HepG2 (cell line): ENCODE measurements around the gene MPC1. TPM values are rescaled to one million over a fixed set of nuclear protein-coding genes. Genes with fewer than 3 reads are reported as not detected.

Experiments
- ASH2L ChIP-seq: fragments of 300-600, 200-600 bp; sonication (generic); IDR thresholded peaks from 2 replicates; pipeline ENCODE4 v1.7.0; 2017; ENCODE audit warnings: low read depth, mild to moderate bottlenecking, moderate library complexity, mixed read lengths, low read length; ENCODE audit not compliant: insufficient read length
- ATF7 ChIP-seq, 2 experiments: fragments of 450-650 bp in 1 of 2; sonication (generic) in 1 of 2; formaldehyde crosslinking in 1 of 2; IDR thresholded peaks; 2 replicates each; pipeline versions ENCODE4 v1.4.0 to v1.6.1; 2016 to 2020; ENCODE audit warnings: antibody characterized with exemption in 1 of 2, mild to moderate bottlenecking in 1 of 2, missing genetic modification reagents in 1 of 2
- FOSL2 ChIP-seq: sonication (generic); formaldehyde crosslinking; IDR thresholded peaks from 2 replicates; pipeline ENCODE4 v1.4.0; 2020; ENCODE audit warnings: missing genetic modification reagents
- GABPA ChIP-seq, 2 experiments: IDR thresholded peaks; 2 replicates each; pipeline ENCODE4 v1.6.1; 2011 to 2016; ENCODE audit warnings: low read depth in 2 of 2, low read length in 1 of 2, missing biosample characterization in 1 of 2, missing genetic modification characterization in 1 of 2
- ISL2 ChIP-seq: sonication (generic); formaldehyde crosslinking; IDR thresholded peaks from 2 replicates; pipeline ENCODE4 v1.5.0; 2020; ENCODE audit warnings: missing genetic modification reagents
- KDM5A ChIP-seq: fragments of 200-600 bp; sonication (generic); IDR thresholded peaks from 2 replicates; pipeline ENCODE4 v1.7.0; 2018; ENCODE audit warnings: antibody characterized with exemption, mild to moderate bottlenecking, low read length, borderline replicate concordance
- KLF11 ChIP-seq: IDR thresholded peaks from 2 replicates; pipeline ENCODE4 v1.6.1; 2016; ENCODE audit warnings: missing compliant biosample characterization
- MIER3 ChIP-seq: IDR thresholded peaks from 2 replicates; pipeline ENCODE4 v1.6.1; 2016; ENCODE audit warnings: missing compliant biosample characterization, borderline replicate concordance
- MYNN ChIP-seq: sonication (generic); formaldehyde crosslinking; IDR thresholded peaks from 2 replicates; pipeline ENCODE4 v1.4.0; 2020; ENCODE audit warnings: mild to moderate bottlenecking, low read depth, missing genetic modification reagents
- PHF21A ChIP-seq: sonication (generic); formaldehyde crosslinking; IDR thresholded peaks from 2 replicates; pipeline ENCODE4 v1.5.0; 2020; ENCODE audit warnings: mild to moderate bottlenecking, missing genetic modification reagents
- PITX1 ChIP-seq: sonication (generic); formaldehyde crosslinking; IDR thresholded peaks from 2 replicates; pipeline ENCODE4 v1.5.1; 2020; ENCODE audit warnings: mild to moderate bottlenecking, missing genetic modification reagents
- RCOR2 ChIP-seq: IDR thresholded peaks from 2 replicates; pipeline ENCODE4 v1.6.1; 2016; ENCODE audit warnings: missing biosample characterization, missing genetic modification reagents
- REXO4 ChIP-seq: sonication (generic); formaldehyde crosslinking; IDR thresholded peaks from 2 replicates; pipeline ENCODE4 v1.8.0; 2022; ENCODE audit warnings: missing genetic modification reagents, mild to moderate bottlenecking, borderline replicate concordance
- SMAD3 ChIP-seq: sonication (generic); formaldehyde crosslinking; IDR thresholded peaks from 2 replicates; pipeline ENCODE4 v1.4.0; 2020; ENCODE audit warnings: missing genetic modification reagents
- SOX13 ChIP-seq, 3 experiments: fragments of 450-650 bp in 1 of 3; sonication (generic) in 1 of 3; formaldehyde crosslinking in 1 of 3; IDR thresholded peaks in 2 of 3; conservative IDR thresholded peaks in 1 of 3; 2 replicates each; pipeline versions ENCODE4 v1.5.0 to v1.6.1; 2016 to 2020; ENCODE audit warnings: antibody characterized with exemption in 1 of 3, mild to moderate bottlenecking in 1 of 3, missing compliant biosample characterization in 1 of 3, missing genetic modification reagents in 1 of 3, moderate library complexity in 1 of 3
- STAT5B ChIP-seq: sonication (generic); formaldehyde crosslinking; IDR thresholded peaks from 2 replicates; pipeline ENCODE4 v1.4.0; 2020; ENCODE audit warnings: missing genetic modification reagents
- TBX2 ChIP-seq: sonication (generic); formaldehyde crosslinking; IDR thresholded peaks from 2 replicates; pipeline ENCODE4 v1.5.0; 2020; ENCODE audit warnings: missing genetic modification reagents, mild to moderate bottlenecking, borderline replicate concordance
- THAP11 ChIP-seq: IDR thresholded peaks from 2 replicates; pipeline ENCODE4 v1.6.1; 2016; ENCODE audit warnings: missing biosample characterization, missing genetic modification reagents
- ZFP82 ChIP-seq: sonication (generic); formaldehyde crosslinking; IDR thresholded peaks from 2 replicates; pipeline ENCODE4 v1.5.1; 2020; ENCODE audit warnings: mild to moderate bottlenecking, missing genetic modification reagents, borderline replicate concordance
- ZNF207 ChIP-seq: fragments of 450-650 bp; IDR thresholded peaks from 2 replicates; pipeline ENCODE4 v1.6.1; 2016; ENCODE audit warnings: antibody characterized with exemption, borderline replicate concordance
- ZNF407 ChIP-seq: sonication (generic); formaldehyde crosslinking; IDR thresholded peaks from one replicate; pipeline ENCODE4 v1.5.1; 2020; ENCODE audit warnings: mild to moderate bottlenecking, missing genetic modification reagents; ENCODE audit errors: not compliant biosample characterization
- ZNF543 ChIP-seq: sonication (generic); formaldehyde crosslinking; IDR thresholded peaks from 2 replicates; pipeline ENCODE4 v1.4.0; 2020; ENCODE audit warnings: mild to moderate bottlenecking, missing genetic modification reagents
- ZNF83 ChIP-seq: sonication (generic); formaldehyde crosslinking; IDR thresholded peaks from 2 replicates; pipeline ENCODE4 v1.4.0; 2020; ENCODE audit warnings: missing genetic modification reagents, mild to moderate bottlenecking, borderline replicate concordance
- polyA plus RNA-seq, 8 experiments: library from polyadenylated mRNA; depleted of rRNA in 3 of 8; stranded (reverse) in 7 of 8; unstranded in 1 of 8; fragments of >200 nt; fragmentation: Illumina TruSeq in 4 of 8; extraction: Trizol in 4 of 8; gene quantifications; 2 replicates each; pipeline versions ENCODE4 v1.2.1 to v1.2.3, GENCODE V29; 2011 to 2016; ENCODE audit warnings: low read depth in 4 of 8, missing spikeins in 1 of 8, mixed read lengths in 1 of 8; ENCODE audit not compliant: insufficient read depth in 1 of 8
- total RNA-seq, 5 experiments: library from RNA; depleted of rRNA; stranded (reverse); fragments of >200 nt; fragmentation: Illumina TruSeq; extraction: Trizol; gene quantifications; 2 replicates each; pipeline ENCODE4 v1.2.3, GENCODE V29; 2016; ENCODE audit warnings: low read depth in 1 of 5

The MPC1 gene
- total and polyA plus RNA-seq, 2 of the 13 experiments (the other 11 are each of a cell fraction or from before 2014, with no cell fraction given): 189 to 214 TPM

- TF ChIP-seq ZNF207 (no peak), GABPA (IDR thresholded peaks at IDR 0.05; ENCODE audit: low read depth, low read length) (no peak), GABPA (CRISPR knock-in tag; IDR thresholded peaks at IDR 0.05; ENCODE audit: low read depth) (peak; percentile 43; the same call in 1 of the 2 replicates), PHF21A (CRISPR knock-in tag) (peak; percentile 49), ASH2L (peak; percentile 37), THAP11 (no peak), REXO4 (CRISPR knock-in tag) (no peak), TBX2 (CRISPR knock-in tag) (peak; percentile 61; the same call in 1 of the 2 replicates), ZNF543 (CRISPR knock-in tag) (no peak), ZFP82 (CRISPR knock-in tag) (no peak), RCOR2 (CRISPR knock-in tag) (peak; percentile 72), SOX13 (IDR thresholded peaks at IDR 0.05) (no peak), SOX13 (CRISPR knock-in tag; conservative IDR thresholded peaks at IDR 0.05 in 1 of 2, IDR thresholded peaks at IDR 0.05 in 1 of 2) (peak in 1 of 2 experiments; percentile 64; a peak in 1 of 4 replicates), MIER3 (CRISPR knock-in tag) (peak; percentile 55; the same call in 1 of the 2 replicates), SMAD3 (CRISPR knock-in tag) (no peak), ATF7 (IDR thresholded peaks at IDR 0.05) (no peak), ATF7 (CRISPR knock-in tag; IDR thresholded peaks at IDR 0.05) (no peak), KDM5A (no peak), KLF11 (CRISPR knock-in tag) (no peak), ZNF83 (CRISPR knock-in tag) (no peak), ZNF407 (CRISPR knock-in tag) (no peak), STAT5B (no peak), FOSL2 (CRISPR knock-in tag) (0 out of 2 replicates have a peak, but pooled peaks have one; percentile 29), MYNN (CRISPR knock-in tag) (no peak), PITX1 (CRISPR knock-in tag) (no peak), ISL2 (CRISPR knock-in tag) (peak; percentile 82)
These were observed 30.9 kb downstream of the MPC1 start (continued) for GRCh38 chr6:166351715-166352285.
